NCI-H1436 (cell line): Measurements from ENCODE around the gene RAB32.

Experiments
- DNase-seq: peaks from one replicate; lab custom pipeline; 2025; lab: John Stamatoyannopoulos, UW

The RAB32 gene

GRCh38 chr6:146582857-146583256 is 39.2 kb downstream of the RAB32 start:
- no peak for DNase-seq

DNA sequence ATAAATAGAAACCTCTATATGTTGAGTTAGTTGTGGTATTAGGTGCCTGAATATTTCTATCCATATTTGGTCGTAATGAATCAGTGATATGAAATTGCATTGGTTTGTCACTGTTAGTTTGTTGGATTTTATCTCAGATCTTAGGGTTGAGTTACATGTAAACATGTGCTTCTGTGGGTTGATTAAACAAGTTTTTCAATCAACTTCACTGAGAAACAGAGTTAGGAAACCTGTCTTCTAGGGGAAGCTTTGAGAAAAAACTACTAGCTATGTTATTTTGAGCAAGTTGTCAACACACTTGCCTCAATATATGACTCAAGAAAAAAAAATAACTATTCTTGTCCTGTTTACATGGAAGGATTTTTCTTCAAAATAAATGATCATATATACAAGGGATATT is 40.3 kb downstream of the RAB32 start:
- DNase-seq = no peak

DNA sequence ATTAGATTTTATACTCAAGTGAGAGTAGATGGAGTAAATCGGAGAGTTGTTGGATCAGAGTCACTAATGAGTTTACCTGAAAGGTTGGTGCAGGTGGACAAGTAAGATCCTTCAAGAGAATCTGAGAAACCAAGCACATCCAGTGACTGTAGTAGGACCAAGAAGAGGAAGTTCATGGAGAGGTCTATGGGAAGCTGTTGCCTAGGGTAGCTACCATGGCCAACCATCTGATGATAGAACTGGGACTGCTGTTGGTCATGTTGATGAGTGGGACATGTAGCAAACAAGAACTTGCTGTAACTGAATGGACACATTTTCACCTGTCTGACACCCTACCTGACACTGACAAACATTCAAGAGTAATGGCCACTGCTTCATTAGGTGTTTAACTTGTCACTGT is 43.8 kb downstream of the RAB32 start:
- DNase-seq = no peak

GRCh38 chr6:146590492-146590891 is 46.9 kb downstream of the RAB32 start:
- DNase-seq = no peak

GRCh38 chr6:146592451-146592850 is 48.8 kb downstream of the RAB32 start:
- DNase-seq = no peak

DNA sequence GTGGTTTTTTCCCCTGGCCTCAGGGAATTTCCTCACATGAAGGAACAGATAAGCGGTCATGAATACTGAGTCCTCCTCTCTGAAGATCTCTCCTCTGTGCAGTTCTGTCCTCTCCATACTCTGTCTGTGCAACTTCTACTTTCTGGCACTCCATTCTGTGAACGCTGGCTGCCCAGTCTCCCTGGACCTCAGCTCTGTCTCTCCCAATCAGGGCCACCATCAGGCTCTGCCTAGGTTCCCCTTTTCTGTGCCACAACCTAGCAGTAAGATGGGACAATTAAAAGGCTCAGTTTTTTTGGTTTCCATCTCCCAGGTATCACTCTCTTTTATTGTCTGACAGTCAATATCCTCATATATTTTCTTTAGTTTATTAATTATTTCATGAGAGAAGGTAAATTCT is 50.4 kb downstream of the RAB32 start:
- no peak for DNase-seq

GRCh38 chr6:146594495-146594894 is 50.9 kb downstream of the RAB32 start:
- no peak for DNase-seq

DNA sequence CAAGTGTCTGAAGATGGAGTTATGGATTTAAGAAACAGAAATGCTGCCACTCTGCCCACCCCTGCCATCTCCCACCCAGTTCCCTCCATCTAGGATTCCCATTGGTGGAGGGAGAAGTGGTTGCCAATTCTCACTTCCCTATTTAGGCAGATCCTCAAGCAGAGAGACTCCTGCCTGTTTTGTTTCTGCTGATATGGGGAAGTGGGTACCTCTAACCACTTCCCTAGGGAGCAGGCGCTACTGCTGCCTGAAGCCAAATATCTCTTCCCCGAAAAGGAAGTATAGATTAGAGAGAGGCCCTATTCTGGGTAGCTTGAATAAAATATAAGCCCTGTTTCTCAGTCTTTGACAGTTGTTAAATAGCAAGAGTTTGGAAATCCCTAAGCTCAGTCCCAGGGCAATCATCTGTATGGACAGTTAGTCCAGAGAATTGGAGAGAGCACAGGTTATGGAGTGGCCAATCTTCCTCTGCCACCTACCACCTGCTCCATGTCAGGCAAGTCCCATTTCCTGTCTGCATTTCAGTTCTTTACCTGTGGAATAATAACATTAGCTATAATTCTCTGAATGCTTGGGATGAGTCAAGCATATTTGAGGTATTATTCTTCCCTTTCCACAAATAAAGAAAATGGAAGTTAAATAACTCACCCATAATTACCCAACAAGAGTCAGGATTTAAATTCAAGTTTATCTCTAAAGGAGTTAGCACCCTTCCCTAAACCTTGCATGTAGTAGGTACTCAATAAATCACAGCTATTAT is 52.5 kb downstream of the RAB32 start:
- DNase-seq = no peak

DNA sequence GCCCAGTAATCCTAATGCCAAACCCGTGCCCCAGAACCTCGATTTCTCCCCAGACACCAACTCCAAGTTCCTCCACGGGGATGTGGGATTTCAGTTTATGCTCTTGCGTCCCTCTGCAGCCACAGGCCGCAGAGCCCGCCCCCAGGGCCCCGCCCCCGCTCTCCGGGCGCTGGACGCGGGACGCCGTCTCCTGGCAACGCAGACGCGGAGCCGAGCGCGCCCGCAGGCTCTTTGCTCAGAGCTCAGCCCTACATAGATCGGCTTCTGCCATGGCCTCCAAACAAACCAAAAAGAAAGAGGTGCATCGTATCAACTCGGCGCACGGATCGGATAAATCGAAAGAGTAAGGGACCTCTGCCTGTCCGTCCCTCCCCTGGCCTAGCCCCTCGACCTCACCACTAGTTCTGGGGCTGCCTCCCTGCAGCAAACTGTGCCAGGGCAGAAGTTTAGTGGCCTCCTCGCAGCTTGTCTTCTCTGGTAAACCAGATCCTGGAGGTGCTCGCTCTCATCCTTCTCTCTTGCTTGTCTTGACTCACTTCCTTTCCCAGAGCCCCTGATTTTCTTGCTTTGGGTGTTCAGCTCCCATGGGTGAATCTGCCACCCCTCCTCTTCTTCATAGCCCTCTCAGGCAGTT is 55.3 kb downstream of the RAB32 start, which contains the start of gene ADGB:
Gene ADGB, plus strand, starts transcription at position 201 of the 634 bp plus-strand sequence. Its CDS starts 69 bp downstream, at position 270.
- no peak for DNase-seq

GRCh38 chr6:146601352-146601751 is 57.7 kb downstream of the RAB32 start:
- no peak for DNase-seq

- no peak for DNase-seq
These were observed 58.9 kb downstream of the RAB32 start for GRCh38 chr6:146602526-146602925.
